HEK293 (cell line): ENCODE results near the gene FLYWCH1.

Source experiments
- CTCF ChIP-seq: fragments of 450-650 bp; formaldehyde crosslinking; IDR thresholded peaks from 2 replicates; pipeline ENCODE4 v1.5.1; 2016; ENCODE audit warnings: missing biosample characterization, missing genetic modification characterization
- GLIS2 ChIP-seq: fragments of 450-650 bp; formaldehyde crosslinking; IDR thresholded peaks from 2 replicates; pipeline ENCODE4 v1.5.1; 2016; ENCODE audit warnings: missing biosample characterization, missing genetic modification characterization
- HOXD13 ChIP-seq: sonication (generic); formaldehyde crosslinking; IDR thresholded peaks from 2 replicates; pipeline ENCODE4 v1.8.0; 2022; ENCODE audit warnings: missing genetic modification reagents, borderline replicate concordance
- KLF1 ChIP-seq: fragments of 450-650 bp; formaldehyde crosslinking; IDR thresholded peaks from 2 replicates; pipeline ENCODE4 v1.5.1; 2016; ENCODE audit warnings: missing biosample characterization, missing genetic modification characterization
- MZF1 ChIP-seq: fragments of 450-650 bp; formaldehyde crosslinking; IDR thresholded peaks from 2 replicates; pipeline ENCODE4 v1.5.1; 2017; ENCODE audit warnings: missing biosample characterization, missing genetic modification characterization, borderline replicate concordance
- OSR2 ChIP-seq: fragments of 450-650 bp; formaldehyde crosslinking; IDR thresholded peaks from 2 replicates; pipeline ENCODE4 v1.5.1; 2016; ENCODE audit warnings: missing biosample characterization, missing genetic modification characterization
- PRDM4 ChIP-seq: fragments of 450-650 bp; formaldehyde crosslinking; IDR thresholded peaks from 2 replicates; pipeline ENCODE4 v1.5.1; 2017; ENCODE audit warnings: missing biosample characterization, missing genetic modification characterization
- SP2 ChIP-seq: fragments of 450-650 bp; formaldehyde crosslinking; IDR thresholded peaks from 2 replicates; pipeline ENCODE4 v1.5.1; 2016; ENCODE audit warnings: missing biosample characterization, missing genetic modification characterization
- SP3 ChIP-seq: fragments of 450-650 bp; formaldehyde crosslinking; IDR thresholded peaks from 2 replicates; pipeline ENCODE4 v1.5.1; 2016; ENCODE audit warnings: missing biosample characterization, missing genetic modification characterization
- SP7 ChIP-seq: fragments of 450-650 bp; formaldehyde crosslinking; IDR thresholded peaks from 2 replicates; pipeline ENCODE4 v1.5.1; 2016; ENCODE audit warnings: missing biosample characterization, missing genetic modification characterization
- TCF7L2 ChIP-seq: IDR thresholded peaks from 2 replicates; pipeline ENCODE4 v1.6.1; 2011; ENCODE audit warnings: low read depth, mild to moderate bottlenecking, inconsistent platforms, low read length, moderate library complexity, borderline replicate concordance
- TRIM28 ChIP-seq: IDR thresholded peaks from 2 replicates; pipeline ENCODE4 v1.6.1; 2011; ENCODE audit warnings: low read length, control low read depth, borderline replicate concordance
- ZBTB17 ChIP-seq: fragments of 450-650 bp; formaldehyde crosslinking; IDR thresholded peaks from 2 replicates; pipeline ENCODE4 v1.5.1; 2016; ENCODE audit warnings: missing biosample characterization, missing genetic modification characterization
- ZBTB48 ChIP-seq: fragments of 450-650 bp; formaldehyde crosslinking; IDR thresholded peaks from 2 replicates; pipeline ENCODE4 v1.5.1; 2016; ENCODE audit warnings: missing biosample characterization, missing genetic modification characterization
- ZBTB8A ChIP-seq: fragments of 450-650 bp; formaldehyde crosslinking; IDR thresholded peaks from 2 replicates; pipeline ENCODE4 v1.5.1; 2016; ENCODE audit warnings: missing biosample characterization, missing genetic modification characterization
- ZFHX2 ChIP-seq: fragments of 450-650 bp; formaldehyde crosslinking; conservative IDR thresholded peaks from 2 replicates; pipeline ENCODE4 v1.5.1; 2016; ENCODE audit warnings: missing biosample characterization, missing genetic modification characterization
- ZFP37 ChIP-seq: fragments of 450-650 bp; formaldehyde crosslinking; IDR thresholded peaks from 2 replicates; pipeline ENCODE4 v1.5.1; 2016; ENCODE audit warnings: missing biosample characterization, missing genetic modification characterization
- ZFP69B ChIP-seq: fragments of 450-650 bp; formaldehyde crosslinking; IDR thresholded peaks from 2 replicates; pipeline ENCODE4 v1.5.1; 2016; ENCODE audit warnings: missing biosample characterization, missing genetic modification characterization
- ZNF10 ChIP-seq: fragments of 450-650 bp; formaldehyde crosslinking; IDR thresholded peaks from 2 replicates; pipeline ENCODE4 v1.5.1; 2017; ENCODE audit warnings: missing biosample characterization, missing genetic modification characterization
- ZNF18 ChIP-seq: fragments of 450-650 bp; formaldehyde crosslinking; IDR thresholded peaks from 2 replicates; pipeline ENCODE4 v1.5.1; 2016; ENCODE audit warnings: missing biosample characterization, missing genetic modification characterization
- ZNF184 ChIP-seq: fragments of 450-650 bp; IDR thresholded peaks from 2 replicates; pipeline ENCODE4 v1.5.1; 2018; ENCODE audit warnings: missing biosample characterization, mild to moderate bottlenecking, missing genetic modification characterization
- ZNF2 ChIP-seq: fragments of 450-650 bp; formaldehyde crosslinking; IDR thresholded peaks from 2 replicates; pipeline ENCODE4 v1.5.1; 2016; ENCODE audit warnings: missing biosample characterization, missing genetic modification characterization
- ZNF223 ChIP-seq: fragments of 450-650 bp; formaldehyde crosslinking; IDR thresholded peaks from 2 replicates; pipeline ENCODE4 v1.5.1; 2016; ENCODE audit warnings: missing biosample characterization, missing genetic modification characterization
- ZNF335 ChIP-seq: fragments of 450-650 bp; formaldehyde crosslinking; conservative IDR thresholded peaks from 2 replicates; pipeline ENCODE4 v1.5.1; 2016; ENCODE audit warnings: missing biosample characterization, missing genetic modification characterization
- ZNF366 ChIP-seq: fragments of 450-650 bp; formaldehyde crosslinking; conservative IDR thresholded peaks from 2 replicates; pipeline ENCODE4 v1.5.1; 2016; ENCODE audit warnings: missing biosample characterization, missing genetic modification characterization
- ZNF488 ChIP-seq: fragments of 450-650 bp; formaldehyde crosslinking; IDR thresholded peaks from 2 replicates; pipeline ENCODE4 v1.5.1; 2016; ENCODE audit warnings: missing biosample characterization, missing genetic modification characterization
- ZNF501 ChIP-seq: fragments of 450-650 bp; formaldehyde crosslinking; IDR thresholded peaks from 2 replicates; pipeline ENCODE4 v1.5.1; 2016; ENCODE audit warnings: missing biosample characterization, missing genetic modification characterization
- ZNF626 ChIP-seq: fragments of 450-650 bp; sonication (Bioruptor Pico); formaldehyde crosslinking; IDR thresholded peaks from 2 replicates; pipeline ENCODE4 v1.5.1; 2018; ENCODE audit warnings: missing biosample characterization, missing genetic modification characterization, inconsistent platforms
- ZNF629 ChIP-seq: fragments of 450-650 bp; formaldehyde crosslinking; IDR thresholded peaks from 2 replicates; pipeline ENCODE4 v1.5.1; 2017; ENCODE audit warnings: missing biosample characterization, missing genetic modification characterization
- ZNF660 ChIP-seq: fragments of 450-650 bp; IDR thresholded peaks from 2 replicates; pipeline ENCODE4 v1.5.1; 2018; ENCODE audit warnings: missing biosample characterization, mild to moderate bottlenecking, missing genetic modification characterization
- ZNF692 ChIP-seq: fragments of 450-650 bp; formaldehyde crosslinking; IDR thresholded peaks from 2 replicates; pipeline ENCODE4 v1.5.1; 2016; ENCODE audit warnings: missing biosample characterization, missing genetic modification characterization
- ZSCAN5A ChIP-seq: fragments of 450-650 bp; formaldehyde crosslinking; IDR thresholded peaks from 2 replicates; pipeline ENCODE4 v1.5.1; 2016; ENCODE audit warnings: missing biosample characterization, missing genetic modification characterization

FLYWCH1 gene

GRCh38 chr16:2968738-2969544 lies 57.2 kb downstream of the FLYWCH1 start, which contains the start of gene PAQR4 (continued):
- TF ChIP-seq OSR2 (tag by site-specific recombination) = no peak
- no peak for TF ChIP-seq ZNF223 (tag by site-specific recombination)
- peak; percentile 79 for TF ChIP-seq SP2 (tag by site-specific recombination)
- TF ChIP-seq ZFP37 (tag by site-specific recombination) = 0 out of 2 replicates have a peak, but pooled peaks have one; percentile 49
- no peak for TF ChIP-seq PRDM4
- TF ChIP-seq KLF1 (tag by site-specific recombination) = peak; percentile 61
- peak; percentile 85 for TF ChIP-seq ZFP69B (tag by site-specific recombination)
- TF ChIP-seq SP7 = peak; percentile 87
- TF ChIP-seq ZNF501 = peak; percentile 79; the same call in 1 of the 2 replicates
- no peak for TF ChIP-seq ZNF18 (tag by site-specific recombination)
- TF ChIP-seq SP3 = peak; percentile 84
- TF ChIP-seq ZNF184 (tag by site-specific recombination) = no peak
- peak; percentile 90 for TF ChIP-seq ZNF335 (tag by site-specific recombination)
- peak; percentile 79 for TF ChIP-seq GLIS2 (tag by site-specific recombination)
- no peak for TF ChIP-seq ZNF366
- TF ChIP-seq ZBTB48 (tag by site-specific recombination) = peak; percentile 47; the same call in 1 of the 2 replicates
- no peak for TF ChIP-seq ZNF626
- TF ChIP-seq ZNF629 = peak; percentile 73
- peak; percentile 79 for TF ChIP-seq ZSCAN5A (tag by site-specific recombination)
- TF ChIP-seq ZNF692 (tag by site-specific recombination) = peak; percentile 92
- no peak for TF ChIP-seq HOXD13 (CRISPR knock-in tag)
- TF ChIP-seq ZNF10 (tag by site-specific recombination) = 0 out of 2 replicates have a peak, but pooled peaks have one; percentile 4
- TF ChIP-seq MZF1 (tag by site-specific recombination) = no peak
- TF ChIP-seq ZBTB8A (tag by site-specific recombination) = peak; percentile 90
- no peak for TF ChIP-seq ZNF488
- TF ChIP-seq ZNF2 = peak; percentile 90
- peak; percentile 28; the same call in 1 of the 2 replicates for TF ChIP-seq ZNF660 (tag by site-specific recombination)
- TF ChIP-seq CTCF (tag by site-specific recombination) = no peak
- TF ChIP-seq TRIM28 = no peak
- TF ChIP-seq ZBTB17 (tag by site-specific recombination) = peak; percentile 91
- TF ChIP-seq ZFHX2 (tag by site-specific recombination) = peak; percentile 91
- no peak for TF ChIP-seq TCF7L2
